ENCODE data around the gene CBY2.

The CBY2 gene

GRCh38 chr13:45702869-45703391 lies 810 bp downstream of the CBY2 start:
- no peak for DNase-seq

GRCh38 chr13:45704211-45704739 lies 2.2 kb downstream of the CBY2 start:
- DNase-seq, result no peak

GRCh38 chr13:45704854-45705695 lies 3.0 kb downstream of the CBY2 start:
- DNase-seq, result no peak

GRCh38 chr13:45705918-45706317 lies 3.8 kb downstream of the CBY2 start:
- DNase-seq, result no peak

GRCh38 chr13:45707516-45708100 lies 5.5 kb downstream of the CBY2 start:
- no peak for DNase-seq

GRCh38 chr13:45711951-45712350 lies 9.8 kb downstream of the CBY2 start:
- no peak for DNase-seq

- DNase-seq, result no peak
Measured at GRCh38 chr13:45713106-45713690, 11.1 kb downstream of the CBY2 start.

GRCh38 chr13:45713721-45714120 lies 11.6 kb downstream of the CBY2 start:
- no peak for DNase-seq

- no peak for DNase-seq
Measured at GRCh38 chr13:45714170-45714569, 12.1 kb downstream of the CBY2 start.

GRCh38 chr13:45715351-45715750 lies 13.2 kb downstream of the CBY2 start:
- DNase-seq, result no peak

- DNase-seq, result no peak
Measured at GRCh38 chr13:45717349-45717748, 15.2 kb downstream of the CBY2 start.

GRCh38 chr13:45718063-45718462 lies 15.9 kb downstream of the CBY2 start:
- no peak for DNase-seq

- DNase-seq, result no peak
Measured at GRCh38 chr13:45718992-45719391, 16.9 kb downstream of the CBY2 start.

- no peak for DNase-seq
Measured at GRCh38 chr13:45721203-45721731, 19.1 kb downstream of the CBY2 start.

- DNase-seq, result no peak
Measured at GRCh38 chr13:45723798-45724197, 21.7 kb downstream of the CBY2 start.

- DNase-seq, result no peak
Measured at GRCh38 chr13:45728759-45729158, 26.6 kb downstream of the CBY2 start.

- no peak for DNase-seq
Measured at GRCh38 chr13:45731455-45731854, 29.3 kb downstream of the CBY2 start.

- DNase-seq, result no peak
Measured at GRCh38 chr13:45732916-45733315, 30.8 kb downstream of the CBY2 start.

- DNase-seq, result no peak
Measured at GRCh38 chr13:45733361-45733760, 31.2 kb downstream of the CBY2 start.

- DNase-seq, result no peak
Measured at GRCh38 chr13:45737571-45738017, 35.5 kb downstream of the CBY2 start.

GRCh38 chr13:45742985-45743384 lies 40.9 kb downstream of the CBY2 start:
- no peak for DNase-seq

- DNase-seq, result no peak
Measured at GRCh38 chr13:45744979-45745378, 42.9 kb downstream of the CBY2 start.

- DNase-seq, result no peak
Measured at GRCh38 chr13:45747071-45747470, 45.0 kb downstream of the CBY2 start.

Measured in activated CD8-positive, alpha-beta memory T cell treated with anti-CD3 and anti-CD28 coated beads, Interleukin-2, amount 50 U/mL, for 48 hours (primary cell).